Pulmonary artery endothelial cell (primary cell): Measurements from ENCODE around the gene SCARB1. TPM values are rescaled to one million over a fixed set of nuclear protein-coding genes. Genes with fewer than 3 reads are reported as not detected.

ENCODE experiments used
- DNase-seq: peaks from one replicate; pipeline ENCODE4 v3.0.0-alpha.2; 2011; ENCODE audit warnings: low read depth, low spot score
- total RNA-seq: library from RNA; depleted of rRNA; stranded (reverse); fragments of >200 nt; gene quantifications from 2 replicates; pipeline ENCODE4 v1.2.3, GENCODE V29; 2014

SCARB1 gene
- total RNA-seq, 1 donor from 2014 or later = 30.3 TPM

DNA sequence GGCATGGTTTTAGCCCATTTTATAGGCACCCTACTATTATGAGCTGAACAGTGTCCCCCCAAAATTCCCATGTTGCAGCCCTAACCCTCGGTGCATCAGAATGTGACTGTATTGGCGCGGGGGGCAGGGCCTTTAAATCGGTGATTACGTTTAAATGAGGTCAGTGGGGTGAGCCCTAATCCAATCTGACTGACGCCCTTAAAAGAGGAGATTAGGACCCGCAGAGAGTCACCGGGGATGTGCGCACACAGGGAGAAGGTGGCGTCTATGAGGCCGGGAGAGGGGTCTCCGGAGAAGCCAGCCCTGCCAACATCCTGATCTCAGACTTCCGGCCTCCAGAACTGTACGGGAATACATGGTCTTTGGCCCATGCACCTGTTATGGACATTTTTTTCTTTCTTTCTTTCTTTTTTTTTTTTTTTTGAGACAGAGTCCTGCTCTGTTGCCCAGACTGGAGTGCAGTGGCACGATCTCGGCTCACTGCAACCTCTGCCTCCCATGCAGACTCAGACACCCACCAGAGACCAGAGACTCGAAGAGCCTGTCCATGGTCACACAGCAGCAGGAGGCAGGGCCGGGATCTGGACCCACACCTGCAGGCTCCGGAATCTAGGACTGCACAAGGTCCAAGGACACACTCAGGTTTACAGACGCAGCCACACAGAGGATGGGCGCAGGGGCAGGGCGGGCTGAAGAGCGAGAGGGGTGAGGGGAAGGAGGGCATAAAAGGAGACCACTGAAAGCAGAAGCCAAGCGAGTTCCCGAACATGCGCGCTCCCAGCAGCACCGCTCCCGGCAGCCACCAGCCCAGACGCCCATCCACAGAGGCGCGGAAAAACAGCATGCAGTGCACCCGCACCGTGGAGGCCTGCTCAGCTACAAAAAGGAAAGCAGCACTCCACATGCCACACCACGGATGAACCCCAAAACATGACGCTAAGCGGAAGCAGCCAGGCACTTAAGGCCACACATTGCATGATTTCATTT lies 19.0 kb downstream of the SCARB1 start:
- DNase-seq = no peak

DNA sequence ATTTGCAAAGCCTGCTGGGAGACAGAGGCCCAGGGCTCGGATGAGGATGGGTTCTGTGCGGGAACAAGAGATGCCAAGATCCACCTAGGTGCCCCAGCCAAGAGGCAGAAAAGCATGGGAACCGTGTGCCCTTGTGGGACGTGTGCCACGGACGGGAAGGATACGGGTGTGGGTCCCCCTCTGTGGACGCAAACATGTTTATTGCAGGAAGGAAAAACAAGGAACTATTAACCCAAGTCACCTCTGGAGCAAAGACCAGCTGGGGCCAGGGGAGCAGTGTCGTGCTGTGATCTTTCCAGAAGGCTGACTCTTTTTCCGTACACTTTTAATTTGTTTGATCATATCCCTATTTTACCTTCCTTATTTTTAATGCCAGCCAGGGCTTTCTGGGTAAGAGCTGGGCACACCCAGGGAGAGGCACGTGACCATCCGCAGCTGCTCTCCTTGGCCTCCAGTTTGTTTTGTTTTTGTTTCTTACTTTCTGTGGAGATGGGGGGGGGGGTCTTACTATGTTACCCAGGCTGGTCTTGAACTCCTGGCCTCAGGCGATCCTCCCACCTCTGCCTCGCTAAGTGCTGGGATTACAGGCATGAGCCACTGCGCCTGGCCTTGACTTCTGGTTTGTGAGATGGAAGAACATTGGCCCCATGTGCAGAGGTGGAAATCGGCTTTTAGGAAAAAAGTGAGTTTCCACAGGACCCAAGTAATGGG lies 20.7 kb downstream of the SCARB1 start:
- DNase-seq = no peak

- no peak for DNase-seq
Observed at GRCh38 chr12:124842073-124842749, 21.5 kb downstream of the SCARB1 start.

GRCh38 chr12:124841558-124841945 lies 22.1 kb downstream of the SCARB1 start:
- DNase-seq = no peak

GRCh38 chr12:124837958-124838803 lies 25.5 kb downstream of the SCARB1 start:
- peak; percentile 83 for DNase-seq

GRCh38 chr12:124837249-124837897 lies 26.3 kb downstream of the SCARB1 start:
- no peak for DNase-seq

DNA sequence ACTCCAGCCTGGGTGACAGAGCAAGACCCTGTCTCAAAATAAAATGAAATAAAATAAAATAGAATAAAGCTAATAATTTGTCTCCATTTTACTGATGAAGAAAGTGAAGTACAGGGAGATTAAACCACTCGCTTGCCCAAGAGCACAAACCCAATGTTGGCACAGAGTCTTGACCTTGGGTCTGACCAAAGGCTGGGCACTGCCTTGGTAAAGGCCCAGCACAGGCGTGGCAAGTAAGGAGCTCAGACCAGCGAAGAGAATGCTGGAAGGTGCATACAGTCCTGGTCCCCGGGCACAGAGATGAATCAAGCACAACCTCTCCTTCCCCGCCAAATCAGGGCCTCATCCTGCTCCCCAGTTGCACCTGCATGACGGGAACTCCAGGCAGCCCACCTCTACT lies 26.9 kb downstream of the SCARB1 start:
- DNase-seq = no peak

- DNase-seq = no peak
Observed at GRCh38 chr12:124835656-124836410, 27.8 kb downstream of the SCARB1 start.

DNA sequence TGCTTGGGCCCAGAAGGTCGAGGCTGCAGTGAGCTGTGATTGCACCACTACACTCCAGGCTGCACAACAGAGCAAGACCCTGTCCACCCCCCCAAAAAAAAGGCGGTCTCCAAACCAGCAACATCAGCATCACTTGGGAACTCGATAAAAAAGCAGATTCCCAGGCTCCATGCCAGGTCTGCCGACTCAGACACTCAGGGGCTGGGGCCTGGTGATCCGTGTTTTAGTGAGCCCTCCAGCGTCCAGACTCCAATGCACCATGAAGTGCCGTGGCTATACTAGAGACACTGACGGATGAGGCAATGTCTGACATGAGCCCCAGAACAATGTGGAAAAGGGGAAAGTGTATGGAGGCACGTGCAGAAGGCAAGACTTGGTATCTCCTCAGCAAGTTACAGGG lies 28.8 kb downstream of the SCARB1 start:
- DNase-seq = no peak

DNA sequence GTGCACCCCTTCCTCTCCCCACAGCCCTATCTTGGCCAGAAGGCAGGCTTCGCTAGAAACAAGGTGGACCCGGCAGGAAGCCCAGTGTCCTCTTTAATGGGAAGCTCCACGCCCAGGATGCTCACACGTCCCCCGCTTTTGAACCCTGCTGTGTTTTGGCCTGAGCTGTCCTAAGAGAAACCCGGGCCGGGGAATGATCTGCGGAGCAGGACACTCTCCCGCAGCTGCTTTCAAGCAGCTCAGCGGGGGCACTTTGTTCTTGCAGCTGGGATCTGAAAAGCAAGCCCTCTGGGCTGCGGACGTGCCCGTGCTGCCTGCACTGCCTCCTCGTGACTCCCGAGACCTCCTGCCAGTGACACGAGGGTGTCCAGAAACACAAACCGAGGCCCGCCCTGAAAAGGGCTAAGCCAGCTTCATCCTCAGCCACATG lies 30.0 kb downstream of the SCARB1 start:
- no peak for DNase-seq

GRCh38 chr12:124832856-124833255 lies 30.8 kb downstream of the SCARB1 start:
- DNase-seq = no peak

- DNase-seq = no peak
Observed at GRCh38 chr12:124831590-124831989, 32.1 kb downstream of the SCARB1 start.

GRCh38 chr12:124830306-124830705 lies 33.4 kb downstream of the SCARB1 start:
- DNase-seq = no peak

DNA sequence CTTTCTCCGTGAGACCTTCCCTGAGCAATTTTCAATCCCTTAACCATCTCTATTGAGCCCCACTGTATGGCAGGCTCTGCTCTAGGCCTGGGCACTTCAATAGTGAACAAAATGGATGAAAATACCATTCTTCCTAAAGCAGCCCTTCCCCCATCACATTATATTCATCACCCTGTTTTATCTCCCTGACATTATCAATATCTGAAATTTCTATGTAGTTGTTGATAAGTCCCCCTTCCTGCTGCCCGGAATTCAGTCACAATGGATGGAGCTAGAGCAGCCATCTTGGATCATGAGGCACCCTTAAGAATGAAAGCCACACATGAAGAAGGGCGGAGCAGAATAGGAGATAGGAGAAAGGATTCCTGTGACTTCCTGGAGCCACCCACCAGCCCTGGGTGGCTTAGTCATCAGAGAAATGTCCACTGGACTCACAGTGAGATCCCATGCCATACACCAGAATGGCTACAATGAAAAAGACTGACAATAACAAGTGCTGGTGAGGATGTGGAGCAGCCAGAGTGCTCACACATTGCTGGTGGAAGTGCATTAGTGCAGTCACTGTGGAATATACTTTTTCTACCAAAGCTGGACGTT lies 33.9 kb downstream of the SCARB1 start:
- DNase-seq = no peak

- no peak for DNase-seq
Observed at GRCh38 chr12:124829008-124829707, 34.5 kb downstream of the SCARB1 start.

GRCh38 chr12:124828264-124829007 lies 35.2 kb downstream of the SCARB1 start:
- DNase-seq = no peak

DNA sequence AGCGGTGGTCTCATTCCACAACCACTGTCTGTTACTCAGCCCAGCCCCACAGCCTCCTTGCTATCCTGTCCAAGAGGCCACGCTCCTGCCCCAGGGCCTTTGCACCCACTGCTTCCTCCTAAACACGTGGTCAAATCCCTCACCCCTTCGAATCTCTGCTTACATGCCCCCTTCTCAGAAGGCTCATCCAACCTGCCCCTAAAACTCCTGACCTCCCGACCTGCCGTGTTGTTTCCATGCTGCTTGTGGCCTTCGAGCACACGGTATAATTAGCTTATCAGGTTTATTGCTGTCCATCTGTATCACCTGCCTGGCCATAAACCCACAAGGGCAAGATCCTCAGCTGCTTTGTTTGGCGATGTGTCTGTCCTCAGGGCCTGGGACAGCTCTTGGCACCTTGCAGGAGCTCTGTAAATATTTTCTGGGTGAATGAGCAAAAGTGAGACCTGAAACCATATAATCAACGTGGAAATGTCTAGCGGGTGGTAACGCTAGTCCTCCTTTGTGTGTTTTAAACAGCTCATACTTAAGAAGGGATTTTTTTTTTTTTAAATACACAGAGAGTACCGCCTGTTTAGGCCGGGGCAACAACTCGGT lies 36.0 kb downstream of the SCARB1 start:
- no peak for DNase-seq

- no peak for DNase-seq
Observed at GRCh38 chr12:124824195-124824594, 39.5 kb downstream of the SCARB1 start.
